Raji (cell line): ENCODE results near the gene CDKAL1.

ENCODE experiments used
- POLR2A ChIP-seq: IDR thresholded peaks from 2 replicates; pipeline ENCODE4 v1.6.1; 2011; ENCODE audit warnings: low read depth, low read length, control low read depth; ENCODE audit not compliant: insufficient read depth

The CDKAL1 gene

GRCh38 chr6:20841806-20842205 is 307.5 kb downstream of the CDKAL1 start:
- TF ChIP-seq POLR2A: no peak

GRCh38 chr6:20845592-20845991 is 311.3 kb downstream of the CDKAL1 start:
- no peak for TF ChIP-seq POLR2A

- no peak for TF ChIP-seq POLR2A
These were observed 312.4 kb downstream of the CDKAL1 start for GRCh38 chr6:20846602-20847028.

GRCh38 chr6:20847904-20848303 is 313.6 kb downstream of the CDKAL1 start:
- TF ChIP-seq POLR2A: no peak

- no peak for TF ChIP-seq POLR2A
These were observed 316.6 kb downstream of the CDKAL1 start for GRCh38 chr6:20850686-20851416.

- TF ChIP-seq POLR2A: no peak
These were observed 317.5 kb downstream of the CDKAL1 start for GRCh38 chr6:20851795-20852194.

GRCh38 chr6:20853828-20854227 is 319.6 kb downstream of the CDKAL1 start:
- TF ChIP-seq POLR2A: no peak

- no peak for TF ChIP-seq POLR2A
These were observed 322.5 kb downstream of the CDKAL1 start for GRCh38 chr6:20856681-20857288.

- no peak for TF ChIP-seq POLR2A
These were observed 327.2 kb downstream of the CDKAL1 start for GRCh38 chr6:20861481-20861880.

GRCh38 chr6:20866036-20866435 is 331.8 kb downstream of the CDKAL1 start:
- TF ChIP-seq POLR2A: no peak

GRCh38 chr6:20866935-20867703 is 332.9 kb downstream of the CDKAL1 start:
- no peak for TF ChIP-seq POLR2A

GRCh38 chr6:20868397-20869096 is 334.3 kb downstream of the CDKAL1 start:
- no peak for TF ChIP-seq POLR2A

GRCh38 chr6:20870021-20870420 is 335.8 kb downstream of the CDKAL1 start:
- TF ChIP-seq POLR2A: no peak

GRCh38 chr6:20870493-20870892 is 336.2 kb downstream of the CDKAL1 start:
- no peak for TF ChIP-seq POLR2A

- TF ChIP-seq POLR2A: no peak
These were observed 339.4 kb downstream of the CDKAL1 start for GRCh38 chr6:20873425-20874190.

GRCh38 chr6:20875369-20875963 is 341.2 kb downstream of the CDKAL1 start:
- TF ChIP-seq POLR2A: no peak
